ENCODE results near the gene TTC1. TPM values are rescaled to one million over a fixed set of nuclear protein-coding genes. Genes with fewer than 3 reads are reported as not detected.
A peak's percentile ranks its signal among the peaks of the same experiment; 100 is the strongest.
"Not testable (repeated sequence)": the region's sequence is repeated elsewhere in the genome, so short reads cannot be mapped to it uniquely, and the experiment has no call there.

TTC1 gene, protein sequence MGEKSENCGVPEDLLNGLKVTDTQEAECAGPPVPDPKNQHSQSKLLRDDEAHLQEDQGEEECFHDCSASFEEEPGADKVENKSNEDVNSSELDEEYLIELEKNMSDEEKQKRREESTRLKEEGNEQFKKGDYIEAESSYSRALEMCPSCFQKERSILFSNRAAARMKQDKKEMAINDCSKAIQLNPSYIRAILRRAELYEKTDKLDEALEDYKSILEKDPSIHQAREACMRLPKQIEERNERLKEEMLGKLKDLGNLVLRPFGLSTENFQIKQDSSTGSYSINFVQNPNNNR
- 43.3 TPM for polyA plus RNA-seq (2013, experiment 1 of 2; ENCODE audit: insufficient read length)
- polyA plus RNA-seq (2013, experiment 2 of 2; ENCODE audit: insufficient read length), result 42.6 TPM

DNA sequence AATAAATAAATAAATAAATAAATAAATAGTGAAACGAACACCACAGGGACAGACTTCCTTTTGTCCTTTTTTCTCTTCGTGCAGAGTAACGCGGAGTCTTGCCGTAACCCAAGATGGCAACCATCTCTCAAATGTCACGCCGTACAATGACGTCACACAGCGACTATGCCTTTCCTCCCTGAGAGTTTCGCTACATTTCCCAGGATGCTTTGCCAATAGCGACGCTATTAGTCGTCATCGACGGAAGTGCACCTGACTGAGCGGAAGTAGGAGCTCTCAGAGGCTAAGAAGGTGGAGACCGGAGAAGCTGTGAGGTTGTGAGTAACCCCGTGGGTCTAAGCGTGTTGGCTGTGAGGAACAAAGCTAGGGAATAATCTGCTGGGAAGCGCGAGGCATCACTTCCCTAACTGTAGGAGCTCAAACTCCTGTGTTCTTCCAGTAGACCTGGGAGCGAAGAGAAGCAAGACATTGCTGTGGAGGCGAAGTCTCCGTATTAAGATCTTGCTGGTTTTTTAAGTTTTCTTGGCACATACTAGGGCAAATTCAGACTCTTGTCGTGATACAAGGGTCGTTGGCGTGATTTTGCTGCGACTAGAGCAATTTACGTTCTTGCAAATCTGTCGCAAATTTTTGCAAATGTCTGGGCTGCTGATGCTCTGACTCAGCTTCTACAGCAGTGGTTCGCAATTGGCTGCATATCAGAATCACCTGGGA is at the start of gene TTC1:
Gene TTC1 (plus strand): TSS at position 263 of the 714 bp plus-strand sequence. CDS start 1,390 bp downstream, outside the sequence.
- peak; percentile 100 for DNase-seq

DNA sequence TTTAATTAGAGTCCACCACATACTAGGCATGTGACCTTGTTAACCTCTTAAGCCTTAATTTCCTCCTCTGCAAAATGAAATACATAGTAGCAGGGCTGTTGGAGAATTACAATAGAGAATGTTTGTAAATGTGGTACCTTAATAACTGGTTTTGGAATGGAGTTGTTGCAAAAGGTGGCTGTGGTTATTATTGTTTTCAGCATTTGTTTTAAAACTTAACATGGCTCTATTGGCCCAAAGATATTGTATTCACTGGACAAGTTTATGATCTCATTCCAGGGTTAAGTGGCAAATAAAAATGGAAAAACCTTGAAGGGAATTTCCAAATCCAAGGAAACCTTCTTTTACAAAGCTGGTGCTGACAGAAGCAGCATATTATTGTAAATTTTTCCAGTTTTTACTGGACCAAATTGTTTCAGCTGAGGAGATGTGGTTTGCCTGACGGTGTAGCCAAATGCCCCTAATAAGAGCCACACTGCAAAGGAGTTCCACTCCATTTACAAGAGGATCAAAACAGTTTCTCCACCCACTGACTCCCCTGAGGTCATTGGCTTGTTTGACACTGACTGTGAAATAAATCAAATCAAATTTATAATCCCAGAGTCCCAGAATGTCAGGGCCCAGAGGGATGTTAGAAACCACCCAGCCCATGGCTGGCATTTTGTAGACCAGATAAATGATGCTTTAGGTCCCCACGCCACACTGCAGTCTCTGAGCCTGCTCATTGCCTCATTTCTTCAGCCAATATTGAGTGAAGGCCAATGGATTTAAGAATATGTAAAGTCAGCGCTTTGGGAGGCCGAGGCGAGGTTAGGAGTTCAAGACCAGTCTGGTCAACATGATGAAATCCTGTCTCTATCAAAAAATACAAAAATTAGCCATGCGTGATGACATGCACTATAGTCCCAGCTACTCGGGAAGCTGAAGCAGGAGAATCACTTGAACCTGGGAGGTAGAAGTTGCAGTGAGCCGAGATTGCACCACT is 47.5 kb upstream of the TTC1 start:
- DNase-seq, result no peak

DNA sequence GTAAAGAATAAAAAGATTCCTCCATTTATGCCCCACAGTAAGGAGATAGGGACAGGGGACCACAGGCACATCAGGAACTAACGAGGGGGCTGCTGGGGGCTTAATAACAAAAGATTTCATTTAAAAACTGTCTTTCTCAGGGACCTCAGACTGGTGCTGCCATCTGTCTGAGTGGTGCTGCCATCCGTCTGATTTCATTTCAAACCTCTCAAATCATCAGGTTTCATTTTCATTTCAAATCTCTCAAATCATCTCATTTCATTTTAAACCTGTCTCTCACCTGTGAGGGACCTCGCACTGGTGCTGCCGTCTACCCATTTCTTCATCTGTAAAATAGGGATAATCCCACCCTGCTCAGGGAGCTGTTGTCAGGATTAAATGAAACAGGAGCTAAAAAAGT is 46.7 kb upstream of the TTC1 start:
- no peak for DNase-seq

DNA sequence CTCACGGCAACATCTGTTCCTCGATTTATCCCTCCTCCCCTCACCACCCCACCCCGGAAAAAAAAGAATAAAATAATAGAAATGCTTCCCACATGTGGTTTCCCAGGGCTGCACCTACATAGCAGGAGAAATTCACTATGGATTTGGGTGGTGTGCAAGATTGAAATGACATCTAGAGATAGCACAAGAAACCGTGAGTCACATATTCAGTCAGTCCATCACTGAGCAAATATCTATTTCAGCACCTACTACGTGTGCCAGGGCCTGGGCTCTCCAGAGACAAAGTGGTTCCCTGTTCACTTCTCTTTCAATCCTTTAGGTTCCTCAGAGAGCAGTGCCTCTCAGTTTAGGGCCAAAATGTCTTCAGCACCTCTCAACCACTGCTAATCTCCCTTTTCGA is 45.0 kb upstream of the TTC1 start:
- no peak for DNase-seq

DNA sequence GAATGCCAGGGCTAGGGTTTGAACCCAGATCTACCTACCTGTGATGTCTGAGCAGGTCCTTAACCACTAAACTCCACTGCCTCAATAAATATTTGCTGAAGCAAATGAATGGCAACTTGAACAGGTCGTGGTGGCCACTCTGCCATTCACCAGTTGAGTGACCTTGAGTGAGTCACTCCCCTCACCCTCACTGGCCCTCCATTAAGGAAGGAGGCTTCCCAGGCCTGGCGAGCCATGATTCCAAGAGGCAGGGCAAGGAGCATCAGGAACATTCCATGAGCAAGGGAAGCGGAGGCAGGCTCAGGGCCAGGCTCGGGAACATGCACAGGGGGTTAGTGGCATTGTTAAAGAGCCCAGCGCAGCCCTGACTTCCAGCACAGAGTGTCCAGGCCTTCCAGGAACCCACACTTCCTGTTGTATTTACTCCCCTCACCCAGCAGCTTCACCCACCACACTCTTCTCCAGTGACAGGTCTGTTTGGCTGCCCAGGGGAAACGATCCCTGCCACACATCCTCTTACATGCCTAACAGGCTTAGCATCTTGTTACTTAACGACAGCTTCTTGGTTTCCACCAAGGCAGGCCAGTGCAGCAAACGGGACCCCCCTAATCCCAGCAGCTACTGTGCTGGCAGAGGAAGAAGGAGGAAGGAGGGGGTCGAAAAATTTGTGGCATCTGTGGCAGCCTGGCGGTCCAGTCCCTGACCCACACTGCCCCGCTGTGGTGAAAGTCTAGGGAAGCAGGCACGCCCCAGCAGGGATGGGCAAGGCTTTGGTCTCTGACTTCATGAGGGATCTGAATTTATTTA is 43.7 kb upstream of the TTC1 start:
- peak; percentile 78 for DNase-seq

DNA sequence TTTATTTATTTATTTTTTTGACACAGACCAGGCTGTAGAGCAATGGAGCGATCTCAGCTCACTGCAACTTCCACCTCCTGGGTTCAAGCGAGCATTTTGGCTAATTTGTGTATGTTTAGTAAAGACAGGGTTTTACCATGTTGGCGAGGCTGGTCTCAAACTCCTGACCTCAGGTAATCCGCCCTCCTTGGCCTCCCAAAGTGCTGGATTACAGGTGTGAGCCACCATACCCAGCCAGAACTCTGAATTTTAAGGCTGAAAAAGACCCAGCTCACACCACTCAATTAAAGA is 43.2 kb upstream of the TTC1 start:
- not testable (repeated sequence) for DNase-seq

DNA sequence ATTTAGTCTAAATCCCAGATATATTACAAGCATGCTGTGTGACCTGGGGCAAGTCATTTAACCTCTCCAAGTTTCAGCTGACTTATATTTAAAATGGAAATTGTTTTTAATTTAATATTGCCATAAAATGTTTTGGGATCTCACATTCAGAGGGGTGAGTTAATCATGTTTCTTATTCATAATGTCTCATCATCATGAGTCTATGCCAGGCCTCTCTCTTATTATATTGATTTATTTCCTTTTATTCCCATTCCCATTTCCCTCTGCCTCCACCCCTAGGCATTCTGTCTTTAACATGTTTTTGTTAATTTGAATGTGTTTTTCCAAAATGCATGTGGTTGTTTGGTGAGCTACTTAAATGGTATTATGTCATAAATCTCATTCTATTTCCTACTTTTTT is 39.0 kb upstream of the TTC1 start:
- DNase-seq, result no peak

DNA sequence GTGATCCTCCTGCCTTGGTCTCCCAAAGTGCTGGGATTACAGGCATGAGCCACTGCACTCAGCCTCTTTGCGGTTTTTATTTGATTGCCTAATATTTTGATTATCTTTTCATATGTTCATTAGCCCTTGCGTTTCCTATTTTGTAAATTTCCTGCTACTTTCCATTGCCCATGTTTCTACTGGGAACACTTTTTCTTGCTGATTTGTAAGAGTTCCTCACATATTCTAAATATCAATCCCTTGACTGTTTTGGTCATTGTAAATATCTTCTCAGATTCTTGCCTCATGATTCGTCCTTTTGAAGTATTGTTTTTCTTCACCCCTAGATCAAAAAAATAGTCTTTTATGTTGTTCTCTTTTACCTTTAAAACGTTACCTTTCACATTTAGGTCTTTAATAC is 37.9 kb upstream of the TTC1 start:
- peak; percentile 71 for DNase-seq

DNA sequence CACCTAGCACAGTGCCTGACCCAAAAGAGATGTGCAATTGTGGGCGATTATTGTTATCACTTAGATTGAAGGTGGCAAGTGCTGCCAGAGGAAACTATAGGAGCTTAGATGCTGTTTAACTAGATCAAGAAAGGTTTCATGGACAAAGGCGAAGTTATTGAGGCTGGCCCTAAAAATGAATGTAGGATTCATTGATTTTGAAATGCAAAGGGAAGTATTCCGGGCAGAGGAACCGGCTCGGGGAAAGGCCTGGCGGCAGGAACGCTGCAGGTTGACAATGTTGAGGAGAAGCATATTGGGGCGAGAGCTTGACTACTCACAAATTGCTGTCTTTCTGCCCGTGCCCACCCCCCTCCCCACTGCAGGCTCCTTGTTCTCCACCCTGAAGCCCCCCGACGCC is 37.4 kb upstream of the TTC1 start:
- DNase-seq, result no peak

DNA sequence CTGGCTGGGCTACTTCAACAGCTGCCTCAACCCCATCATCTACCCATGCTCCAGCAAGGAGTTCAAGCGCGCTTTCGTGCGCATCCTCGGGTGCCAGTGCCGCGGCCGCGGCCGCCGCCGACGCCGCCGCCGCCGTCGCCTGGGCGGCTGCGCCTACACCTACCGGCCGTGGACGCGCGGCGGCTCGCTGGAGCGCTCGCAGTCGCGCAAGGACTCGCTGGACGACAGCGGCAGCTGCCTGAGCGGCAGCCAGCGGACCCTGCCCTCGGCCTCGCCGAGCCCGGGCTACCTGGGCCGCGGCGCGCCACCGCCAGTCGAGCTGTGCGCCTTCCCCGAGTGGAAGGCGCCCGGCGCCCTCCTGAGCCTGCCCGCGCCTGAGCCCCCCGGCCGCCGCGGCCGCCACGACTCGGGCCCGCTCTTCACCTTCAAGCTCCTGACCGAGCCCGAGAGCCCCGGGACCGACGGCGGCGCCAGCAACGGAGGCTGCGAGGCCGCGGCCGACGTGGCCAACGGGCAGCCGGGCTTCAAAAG is 36.9 kb upstream of the TTC1 start:
- no peak for DNase-seq

DNA sequence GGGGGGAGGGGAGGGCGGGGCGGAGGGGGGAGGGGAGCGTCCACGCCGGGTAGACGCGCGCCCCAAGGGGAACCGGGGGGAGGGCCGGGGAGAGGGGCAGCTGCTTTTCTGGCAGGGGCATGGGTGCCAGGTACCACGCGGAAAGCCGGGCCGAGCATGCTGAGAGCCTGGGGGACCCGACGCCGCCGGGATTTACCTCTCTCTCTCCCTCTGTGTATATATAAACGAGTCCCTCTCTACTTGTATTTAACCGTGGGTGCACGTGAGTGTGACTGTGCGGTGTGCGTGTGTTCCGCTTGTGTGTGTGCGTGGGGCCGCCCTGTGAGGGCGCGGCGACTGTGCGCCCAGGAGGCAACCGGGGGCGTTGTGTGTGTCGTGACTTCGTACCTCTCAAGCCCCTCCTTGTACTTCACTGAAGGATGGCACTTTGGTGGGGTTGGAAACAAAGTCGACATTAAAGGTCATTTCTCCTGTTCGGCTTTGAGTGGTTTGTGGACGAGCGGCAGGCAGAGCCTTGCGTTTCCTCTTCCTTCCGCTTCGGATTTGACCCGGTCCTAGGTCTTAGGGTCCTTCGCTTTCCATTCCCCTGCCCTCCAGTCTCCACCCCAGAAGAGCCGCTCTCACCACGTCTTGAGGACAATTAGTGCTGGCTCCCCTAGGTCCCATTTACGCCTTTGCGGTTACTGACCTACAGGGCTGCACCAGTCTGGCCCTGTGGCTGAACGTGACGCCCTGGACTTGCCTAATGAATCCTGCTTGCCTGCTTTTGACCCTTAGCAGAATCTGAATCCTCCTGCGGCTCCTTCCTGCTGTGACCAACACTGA is 36.2 kb upstream of the TTC1 start:
- no peak for DNase-seq

DNA sequence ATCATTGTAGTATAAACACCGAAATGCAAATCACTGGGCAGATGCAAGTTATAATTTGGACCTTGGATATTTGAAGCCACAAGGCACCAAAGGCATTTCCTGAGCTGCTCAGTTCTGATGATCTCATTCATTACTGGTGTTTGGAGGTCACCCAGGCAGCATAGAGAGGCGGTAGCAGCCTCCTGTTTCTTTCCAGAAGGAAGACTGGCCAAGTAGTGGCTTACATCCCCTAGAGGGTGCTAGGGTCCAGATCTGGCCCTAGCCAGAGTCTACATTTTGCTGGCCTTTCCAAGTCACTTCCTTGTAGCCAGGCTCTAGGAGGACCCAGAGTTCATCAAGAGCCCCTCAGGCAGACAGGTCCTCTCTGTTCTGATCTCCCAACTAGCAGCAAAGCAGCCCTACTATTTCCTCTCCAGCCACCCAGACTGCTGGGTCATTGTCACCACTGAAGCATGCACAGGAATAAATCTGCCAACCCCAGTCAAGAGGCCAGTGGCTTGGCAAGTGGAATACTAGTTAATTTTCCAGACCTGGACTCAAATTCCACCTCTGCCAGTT is 33.4 kb upstream of the TTC1 start:
- peak; percentile 96 for DNase-seq

DNA sequence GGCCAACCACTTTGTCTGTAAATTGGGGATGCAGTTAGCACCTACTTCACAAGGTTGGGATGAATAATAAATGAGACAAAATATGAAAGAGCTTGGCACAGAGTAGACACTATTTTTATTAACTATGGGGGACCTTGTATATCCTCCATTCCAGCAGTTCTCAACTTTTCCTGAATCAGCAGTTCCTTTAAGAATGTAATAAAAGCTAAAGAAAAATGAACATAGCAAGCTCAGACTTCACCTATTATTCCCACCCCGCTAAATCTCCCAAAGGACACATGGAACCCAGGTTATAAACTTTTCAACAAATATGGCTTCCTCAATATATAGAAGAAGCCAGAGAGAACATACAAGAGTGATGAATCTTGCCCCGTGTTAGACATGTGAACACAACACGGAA is 32.0 kb upstream of the TTC1 start:
- DNase-seq, result no peak

DNA sequence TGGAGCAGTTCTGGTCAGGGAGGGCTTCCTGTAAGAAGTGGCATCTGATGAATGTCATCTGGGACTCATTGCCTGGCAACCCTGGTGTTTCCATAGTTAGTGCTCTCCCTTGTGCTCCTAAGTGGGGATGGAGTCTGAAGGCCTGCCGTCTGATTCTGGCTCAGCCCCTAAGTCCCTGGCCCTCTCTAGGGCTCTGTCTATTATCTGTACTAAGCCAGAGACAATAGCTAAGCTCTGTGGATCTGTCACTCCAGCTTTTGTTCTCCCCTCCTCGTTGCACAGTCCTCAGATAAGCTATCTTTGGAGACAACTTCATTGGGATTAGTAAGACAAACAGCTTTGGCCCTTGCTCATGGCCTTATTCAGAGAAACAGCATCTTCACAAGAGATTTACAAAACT is 30.6 kb upstream of the TTC1 start:
- no peak for DNase-seq

DNA sequence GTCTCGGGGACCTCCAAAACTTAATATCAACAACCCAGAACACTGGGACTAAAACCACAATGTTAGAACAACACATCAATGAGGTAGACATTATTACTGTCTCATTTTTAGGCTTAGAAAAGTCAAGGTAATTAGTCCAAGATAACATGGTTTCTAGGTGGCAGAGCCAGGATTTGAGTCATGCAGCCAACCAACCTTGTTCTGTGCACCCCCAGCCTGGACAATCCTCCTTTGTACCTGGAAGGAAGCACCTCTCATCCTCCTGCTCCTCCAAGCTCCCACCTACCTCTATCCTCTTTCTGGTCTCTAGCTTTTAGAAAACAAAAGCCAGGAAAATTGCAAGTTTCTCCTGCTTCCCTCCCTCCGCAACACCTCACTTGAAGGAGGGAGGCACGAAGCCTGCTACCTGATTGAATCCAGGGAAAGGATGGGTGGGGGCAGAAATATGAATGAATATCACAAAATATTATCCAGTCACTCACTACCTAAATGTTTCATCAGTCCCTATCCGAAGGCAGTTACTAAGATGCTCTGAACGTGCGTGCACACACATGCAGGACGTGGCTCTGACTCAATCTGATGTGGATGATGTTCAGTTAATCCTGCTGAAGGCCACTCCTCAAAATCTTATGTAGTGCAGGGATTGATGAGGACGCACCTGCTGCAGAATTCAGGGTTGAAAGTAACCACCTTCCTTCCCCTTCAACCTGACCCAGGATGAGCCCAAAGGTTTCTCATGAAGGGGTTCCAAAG is 26.3 kb upstream of the TTC1 start:
- no peak for DNase-seq

DNA sequence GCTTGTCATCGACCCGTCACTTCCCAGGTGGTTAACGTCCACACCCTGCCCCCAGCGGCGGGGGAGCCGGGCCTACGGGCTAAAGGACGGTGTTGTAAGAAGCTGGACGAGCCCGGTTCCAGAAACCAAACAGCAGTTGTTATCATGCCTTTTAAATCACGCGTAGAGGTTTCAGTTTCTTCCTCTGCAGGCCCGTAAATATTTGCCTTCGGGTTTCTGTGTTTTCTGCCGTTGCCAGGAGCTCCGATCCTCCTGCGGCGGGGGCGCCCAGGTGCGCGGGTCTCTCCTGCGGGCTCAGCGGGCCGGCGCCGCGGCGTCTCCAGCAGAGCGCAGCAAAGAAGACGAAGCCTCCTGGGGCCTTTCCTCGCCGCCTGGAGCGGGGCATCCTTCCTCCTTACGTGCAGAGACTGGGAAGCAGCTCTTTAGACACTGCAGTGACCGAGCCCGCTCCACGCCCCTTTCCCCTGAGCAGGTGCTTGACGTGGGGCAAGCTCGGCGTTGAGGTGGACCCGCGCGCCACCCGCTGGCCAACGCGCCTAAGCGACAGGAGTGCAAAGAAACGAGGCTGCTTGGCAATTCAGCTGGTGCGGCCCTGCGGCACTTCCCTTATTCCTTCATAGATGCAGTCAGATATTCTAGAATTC is 21.8 kb upstream of the TTC1 start:
- peak; percentile 53 for DNase-seq

DNA sequence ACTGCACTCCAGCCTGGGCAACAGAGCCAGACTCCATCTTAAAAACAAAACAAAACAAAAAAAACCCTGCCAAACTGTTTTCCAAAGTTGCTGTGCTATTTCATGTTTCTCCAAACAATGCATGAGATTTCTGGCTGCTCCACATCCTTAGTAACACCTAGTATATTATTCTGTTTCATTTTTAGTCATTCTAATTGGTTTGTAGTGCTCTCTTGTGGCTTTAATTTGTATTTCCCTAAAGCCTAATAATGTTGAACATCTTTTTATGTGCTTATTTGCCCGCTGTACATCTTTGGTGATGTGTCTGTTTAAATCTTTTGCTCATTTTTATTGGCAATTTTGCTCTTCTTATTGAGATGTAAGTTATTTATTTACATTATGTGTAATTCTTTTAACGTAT is 18.4 kb upstream of the TTC1 start:
- no peak for DNase-seq

DNA sequence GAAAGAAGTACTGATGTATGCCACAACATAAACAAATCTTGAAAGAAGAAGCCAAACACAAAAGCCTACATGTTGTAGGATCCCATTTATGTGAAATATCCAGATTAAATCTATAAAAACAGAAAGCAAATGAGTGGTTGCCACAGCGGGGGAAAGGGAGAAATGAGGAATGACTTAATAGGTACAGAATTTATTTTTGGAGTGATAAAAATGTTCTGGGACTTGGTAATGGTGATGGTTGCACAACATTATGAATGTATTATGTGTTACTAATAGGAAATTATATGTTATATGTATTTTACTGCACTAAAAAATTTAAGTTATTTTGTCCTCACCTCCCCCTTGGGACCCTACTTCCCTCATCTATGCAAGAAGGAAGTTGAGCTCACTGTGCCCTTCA is 16.4 kb upstream of the TTC1 start:
- DNase-seq, result peak; percentile 42

DNA sequence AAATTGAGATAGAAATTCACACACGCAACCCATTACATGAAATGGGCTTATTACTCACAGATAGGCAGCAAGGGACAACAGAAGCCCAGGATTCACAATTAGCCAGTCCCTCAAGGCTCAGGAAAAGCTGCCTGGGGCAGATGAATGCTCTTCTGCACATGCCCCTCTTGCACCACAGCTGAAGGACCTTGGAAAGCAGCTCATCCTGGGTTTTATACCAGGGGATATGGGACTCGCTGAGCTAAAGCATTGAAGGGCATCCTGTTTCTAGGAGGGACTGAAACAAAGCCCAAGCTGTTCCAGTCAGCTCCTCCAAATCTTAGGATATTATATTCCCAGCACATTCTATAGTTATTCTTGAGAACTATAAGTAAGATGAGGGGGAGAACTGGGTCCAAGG is 15.7 kb upstream of the TTC1 start:
- no peak for DNase-seq

DNA sequence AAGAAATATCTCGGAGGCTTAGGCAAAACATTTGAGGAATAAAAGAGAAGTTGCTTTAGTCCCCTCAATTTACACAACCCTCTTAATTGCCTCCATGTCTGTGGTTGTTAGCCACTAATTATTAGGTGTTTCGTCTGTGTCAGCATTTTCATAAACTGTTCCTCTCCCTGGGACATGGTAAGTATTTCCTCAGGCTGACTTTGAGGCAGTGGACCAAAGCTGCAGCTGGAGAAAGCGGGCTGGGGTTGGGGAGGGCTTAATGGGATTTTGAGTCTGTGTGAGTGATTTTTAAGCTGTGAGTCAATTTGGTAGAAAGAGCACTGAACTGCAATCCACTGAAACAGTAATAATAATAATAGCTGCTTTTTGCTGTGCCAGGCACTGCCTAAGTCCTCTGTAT is 13.0 kb upstream of the TTC1 start:
- no peak for DNase-seq
